Measurements from ENCODE around the gene BMP15. TPM values are rescaled to one million over a fixed set of nuclear protein-coding genes. Genes with fewer than 3 reads are reported as not detected.
A peak's percentile ranks its signal among the peaks of the same experiment; 100 is the strongest.

Gene BMP15
- total RNA-seq: not detected in 2 replicates

DNA sequence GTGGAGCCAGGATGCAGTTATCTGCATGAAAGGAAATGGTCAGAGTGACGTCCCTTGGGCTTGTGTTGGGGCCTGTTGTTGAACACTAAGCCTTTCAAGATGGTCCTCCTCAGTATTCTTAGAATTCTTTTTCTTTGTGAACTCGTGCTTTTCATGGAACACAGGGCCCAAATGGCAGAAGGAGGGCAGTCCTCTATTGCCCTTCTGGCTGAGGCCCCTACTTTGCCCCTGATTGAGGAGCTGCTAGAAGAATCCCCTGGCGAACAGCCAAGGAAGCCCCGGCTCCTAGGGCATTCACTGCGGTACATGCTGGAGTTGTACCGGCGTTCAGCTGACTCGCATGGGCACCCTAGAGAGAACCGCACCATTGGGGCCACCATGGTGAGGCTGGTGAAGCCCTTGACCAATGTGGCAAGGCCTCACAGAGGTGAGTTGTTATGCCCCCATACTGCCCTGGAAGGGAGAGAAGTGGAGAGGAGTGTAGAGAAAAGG is at the start of gene BMP15:
Gene BMP15 (plus strand): TSS at position 51 of the 492 bp plus-strand sequence. CDS start 49 bp downstream, at position 100.
- no peak for DNase-seq (ENCODE audit: low read depth in 2 of 2)

DNA sequence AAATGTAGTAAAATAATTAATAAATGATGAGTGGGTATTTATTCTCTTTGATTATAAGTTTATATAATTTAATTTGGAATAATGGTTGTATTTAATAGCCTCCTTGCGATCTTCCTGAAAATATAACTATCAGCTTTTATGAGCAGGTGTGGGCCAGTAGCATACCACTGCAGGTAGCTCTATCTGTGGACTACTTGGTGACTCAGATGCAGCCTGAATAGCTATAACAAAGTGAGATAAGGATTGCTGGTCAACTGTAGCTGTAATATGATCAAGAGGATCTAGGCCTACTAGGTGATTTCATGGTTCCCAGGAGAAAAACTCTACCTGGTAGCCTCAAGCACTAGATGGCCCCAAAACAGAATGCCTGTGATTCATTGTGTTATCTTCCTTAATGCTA is 47.1 kb upstream of the BMP15 start:
- DNase-seq (ENCODE audit: low read depth in 2 of 2): no peak

DNA sequence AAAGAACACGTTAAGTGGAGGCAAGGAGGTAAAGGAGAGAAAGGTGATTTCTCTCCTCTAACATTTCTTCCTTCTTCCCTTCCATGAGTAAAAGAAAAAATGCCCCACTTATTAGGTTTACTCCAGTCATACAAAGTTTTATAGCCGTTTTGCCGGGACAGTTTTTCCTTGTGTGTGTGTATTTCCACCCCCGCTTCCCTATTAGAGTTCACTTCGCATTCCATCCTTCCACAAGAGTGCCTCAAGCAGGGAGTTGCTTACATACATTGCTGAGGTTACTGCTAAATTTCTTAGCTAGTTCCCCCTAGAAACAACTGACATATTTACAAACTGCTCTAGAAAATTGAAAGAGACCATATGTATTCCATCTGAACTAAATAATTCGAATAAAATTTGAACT is 45.2 kb upstream of the BMP15 start:
- no peak for DNase-seq (ENCODE audit: low read depth in 2 of 2)

DNA sequence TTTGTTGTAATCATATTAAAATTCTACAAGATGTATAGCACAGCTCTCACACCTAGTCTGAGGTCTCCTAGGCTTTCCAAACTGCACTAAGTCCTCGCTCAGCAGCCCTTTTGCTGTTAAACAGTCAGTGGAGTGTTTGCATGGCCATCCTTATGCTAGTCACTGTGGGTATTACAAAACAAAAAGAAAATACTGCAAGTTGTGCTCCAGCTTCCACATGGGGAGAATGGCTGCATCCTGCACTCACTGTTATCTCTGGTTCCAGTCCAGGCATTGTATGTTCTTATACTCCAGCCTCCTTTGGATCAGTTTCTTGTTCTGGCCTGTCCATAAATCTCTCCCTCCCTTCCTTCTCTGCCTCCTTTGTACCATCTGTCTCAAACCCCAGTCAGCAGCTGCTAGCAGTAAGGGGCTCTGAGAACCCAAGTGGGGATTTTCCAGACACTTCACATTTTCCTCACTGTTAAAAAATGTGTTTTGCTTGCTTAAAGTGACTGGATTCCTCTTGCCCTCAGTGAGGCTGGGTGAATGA is 38.5 kb upstream of the BMP15 start:
- DNase-seq (ENCODE audit: low read depth in 2 of 2): no peak

DNA sequence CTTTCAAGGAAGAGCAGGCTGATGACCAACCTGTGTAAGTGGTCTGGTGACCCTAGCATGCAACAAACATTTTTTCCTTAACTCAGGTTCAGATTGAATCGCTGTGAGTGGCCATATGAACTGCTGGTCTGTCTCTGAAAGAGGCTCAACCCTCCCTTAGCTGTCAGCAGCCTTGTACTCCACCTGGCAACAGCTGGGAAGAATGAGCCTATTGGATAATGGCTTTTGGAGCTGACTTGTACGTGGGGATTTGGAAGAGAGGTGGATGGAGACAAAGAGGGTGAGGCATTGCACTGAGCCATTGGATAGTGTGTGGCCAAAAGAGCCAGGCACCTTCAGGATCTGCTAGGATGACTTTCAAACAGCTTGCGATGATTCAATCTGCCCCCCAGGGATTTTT is 35.7 kb upstream of the BMP15 start:
- DNase-seq (ENCODE audit: low read depth in 2 of 2): no peak

DNA sequence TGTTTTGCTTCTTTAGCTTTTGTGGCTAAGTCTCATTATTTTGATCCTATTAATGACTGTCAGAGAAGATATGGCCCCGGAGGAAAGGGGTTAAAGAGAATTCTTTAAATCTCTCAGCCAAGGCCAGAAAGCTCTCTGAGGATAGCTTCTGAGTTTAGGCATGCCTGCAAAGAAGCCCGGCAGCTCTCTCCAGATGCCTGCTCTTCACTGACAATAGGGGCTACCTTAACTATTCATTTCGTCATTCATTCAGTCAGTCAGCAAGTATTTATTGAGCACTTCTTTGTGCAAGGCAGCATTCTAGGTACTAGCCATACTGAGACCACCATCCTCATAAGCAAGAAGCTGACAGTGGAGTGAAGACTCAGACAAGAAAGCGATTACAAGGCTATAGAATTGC is 34.0 kb upstream of the BMP15 start:
- DNase-seq (ENCODE audit: low read depth in 2 of 2): no peak

DNA sequence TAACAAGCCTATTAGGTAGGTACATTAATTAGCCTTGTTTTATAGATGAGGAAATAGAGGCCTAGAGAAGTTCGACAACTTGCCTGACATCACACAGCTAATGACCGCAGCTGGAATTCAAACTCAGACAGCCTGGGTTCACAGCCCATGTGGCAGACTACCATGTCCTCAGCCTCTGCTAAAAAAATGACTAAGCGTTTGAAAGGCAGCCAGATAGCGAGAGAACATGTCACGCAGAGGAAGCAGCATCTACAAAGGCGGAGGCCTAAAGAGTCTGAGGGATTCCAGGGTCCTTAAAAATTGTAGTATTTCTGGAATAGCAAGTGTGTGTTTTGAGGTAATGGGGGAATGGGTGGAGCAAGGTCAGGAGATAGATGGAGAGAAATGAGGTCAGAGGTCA is 33.2 kb upstream of the BMP15 start:
- DNase-seq (ENCODE audit: low read depth in 2 of 2): no peak

DNA sequence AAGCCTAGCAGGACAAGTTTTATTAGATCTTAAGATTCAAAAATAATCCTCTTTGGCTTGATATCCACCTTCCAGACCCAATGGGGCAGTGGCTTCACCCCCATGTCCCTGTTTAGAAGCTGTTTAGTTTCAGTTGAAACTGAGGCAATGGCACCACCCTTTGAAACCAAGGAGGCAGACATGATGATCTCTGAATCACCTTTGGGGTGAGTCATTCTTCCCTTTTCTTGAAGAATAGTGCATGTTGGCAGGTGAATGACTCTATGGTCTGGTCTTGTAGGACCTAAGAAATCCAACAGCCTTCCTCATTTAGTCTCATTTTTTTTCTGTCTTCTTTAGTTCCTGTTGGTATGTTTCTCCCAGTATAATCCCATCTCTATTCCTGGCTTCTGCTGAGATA is 29.5 kb upstream of the BMP15 start:
- no peak for DNase-seq (ENCODE audit: low read depth in 2 of 2)

DNA sequence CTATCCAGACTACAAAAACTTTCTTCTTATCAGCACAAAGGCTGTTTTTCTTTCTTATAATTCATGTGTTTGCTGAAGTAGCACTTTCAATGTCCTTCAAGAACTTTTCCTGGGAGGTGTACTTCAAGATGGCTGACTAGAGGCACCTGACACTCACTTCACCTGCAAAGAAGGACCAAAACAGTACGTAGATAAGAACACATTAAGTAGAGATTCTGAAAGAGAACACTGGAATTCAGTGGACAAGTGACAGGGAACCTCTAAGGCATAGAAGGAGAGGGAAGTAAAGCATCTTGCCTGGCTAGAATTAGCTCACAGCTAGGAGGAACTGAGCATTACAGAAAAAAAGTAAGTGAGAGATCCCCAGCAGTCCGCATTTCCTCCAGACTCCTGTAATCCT is 21.7 kb upstream of the BMP15 start:
- DNase-seq (ENCODE audit: low read depth in 2 of 2): no peak

DNA sequence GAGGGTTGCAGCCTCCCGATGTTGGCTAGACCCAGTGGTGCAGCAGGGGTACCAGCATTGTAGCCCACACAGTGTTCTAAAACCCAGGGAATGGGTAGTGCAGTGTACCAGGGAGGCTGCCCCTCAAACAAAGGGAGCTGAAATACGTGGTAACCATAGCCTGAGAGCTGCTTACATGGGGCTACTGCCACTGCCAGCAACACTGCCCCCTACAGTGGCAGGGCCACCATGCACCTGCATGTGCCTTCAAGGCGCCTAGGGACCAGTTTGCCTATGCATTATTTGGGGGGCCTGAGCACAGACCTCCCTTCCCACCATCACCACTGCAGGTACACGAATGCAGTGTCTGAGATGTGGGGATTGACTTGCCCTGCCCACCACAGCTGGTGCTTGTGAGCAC is 21.0 kb upstream of the BMP15 start:
- no peak for DNase-seq (ENCODE audit: low read depth in 2 of 2)

DNA sequence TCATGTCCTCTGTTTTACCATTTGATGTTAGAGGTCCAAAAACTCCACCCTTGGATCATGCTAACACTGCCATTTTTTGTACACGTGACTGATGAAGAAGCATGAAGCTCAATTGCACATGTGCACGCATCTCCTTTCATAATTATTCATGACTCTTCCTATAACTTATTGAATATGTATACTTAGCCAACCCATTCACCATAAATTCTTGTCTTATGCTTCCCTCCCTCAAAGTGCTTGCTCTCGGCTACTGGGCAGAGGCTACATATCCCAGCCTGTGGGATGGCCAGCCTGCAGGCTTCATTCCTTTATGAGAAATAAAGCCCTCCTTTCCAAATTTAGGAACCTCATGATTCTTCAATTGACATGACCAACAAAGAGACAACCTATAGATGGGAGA is 17.5 kb upstream of the BMP15 start:
- no peak for DNase-seq (ENCODE audit: low read depth in 2 of 2)

DNA sequence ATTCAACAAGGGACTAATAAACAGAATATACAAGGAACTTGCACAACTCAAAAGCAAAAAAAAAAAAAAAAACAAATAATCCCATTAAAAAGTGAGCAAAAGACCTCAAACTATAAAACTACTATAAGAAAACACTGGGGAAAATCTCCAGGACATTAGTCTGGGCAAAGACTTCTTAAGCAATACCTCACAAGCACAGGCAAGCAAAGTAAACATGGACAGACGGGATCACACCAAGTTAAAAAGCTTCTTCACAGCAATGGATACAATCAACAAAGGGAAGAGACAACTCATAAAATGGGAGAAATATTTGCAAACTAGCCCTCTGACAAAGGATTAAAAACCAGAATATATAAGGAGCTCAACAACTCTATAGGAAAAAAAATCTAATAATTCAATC is 17.1 kb upstream of the BMP15 start:
- no peak for DNase-seq (ENCODE audit: low read depth in 2 of 2)

DNA sequence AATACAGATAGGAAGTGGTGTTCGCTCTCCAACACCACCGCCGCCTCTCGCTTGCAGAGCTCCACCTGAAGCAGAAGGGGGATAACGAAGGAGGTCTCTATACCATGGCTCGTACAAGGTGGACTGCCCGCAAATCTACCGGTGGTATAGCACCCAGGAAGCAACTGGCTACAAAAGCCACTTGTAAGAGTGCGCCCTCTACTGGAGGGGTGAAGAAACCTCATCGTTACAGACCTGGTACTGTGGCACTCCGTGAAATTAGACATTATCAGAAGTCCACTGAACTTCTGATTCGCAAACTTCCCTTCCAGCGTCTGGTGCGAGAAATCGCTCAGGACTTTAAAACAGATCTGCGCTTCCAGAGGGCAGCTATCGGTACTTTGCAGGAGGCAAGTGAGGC is 5.2 kb upstream of the BMP15 start:
- no peak for DNase-seq (ENCODE audit: low read depth in 2 of 2)

DNA sequence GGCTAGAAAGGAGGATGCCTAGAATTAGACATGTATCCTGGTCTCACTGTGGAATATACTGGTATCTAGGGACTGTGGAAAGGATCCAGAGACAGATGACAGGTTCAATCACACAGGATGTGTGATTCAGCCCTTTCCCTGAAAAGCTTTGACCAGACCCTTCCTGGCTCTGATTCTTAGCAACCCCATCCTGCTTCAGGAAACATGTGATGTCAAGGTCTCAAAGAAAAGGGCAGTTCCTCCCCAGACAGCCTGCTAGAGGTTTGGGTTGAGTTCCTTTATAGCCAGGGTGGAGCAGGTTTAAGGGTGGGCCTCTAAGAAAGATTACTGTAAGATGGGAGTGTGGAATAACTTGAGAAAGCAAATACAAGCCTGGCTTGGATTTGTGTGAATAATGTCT is 3.0 kb downstream of the BMP15 start:
- peak; percentile 29 to 84 for DNase-seq (ENCODE audit: low read depth in 2 of 2)

DNA sequence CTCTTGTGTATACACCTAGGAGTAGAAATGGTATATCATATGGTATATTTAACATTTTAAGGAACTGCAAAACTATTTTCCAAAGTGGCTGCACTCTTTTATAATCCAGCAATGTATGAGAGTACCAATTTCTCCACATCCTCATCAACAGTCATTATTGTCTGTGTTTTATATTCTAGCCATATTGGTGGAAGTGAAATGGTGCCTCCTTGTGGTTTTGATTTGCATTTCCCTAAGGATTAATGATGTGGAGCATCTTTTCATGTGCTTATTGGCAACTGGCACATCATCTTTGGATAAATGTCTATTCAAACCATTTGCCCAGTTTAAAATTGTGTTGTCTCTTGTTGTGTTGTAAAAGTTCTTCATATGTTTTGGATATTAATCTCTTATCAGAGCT is 9.6 kb downstream of the BMP15 start:
- peak; percentile 27 to 45 for DNase-seq (ENCODE audit: low read depth in 2 of 2)

DNA sequence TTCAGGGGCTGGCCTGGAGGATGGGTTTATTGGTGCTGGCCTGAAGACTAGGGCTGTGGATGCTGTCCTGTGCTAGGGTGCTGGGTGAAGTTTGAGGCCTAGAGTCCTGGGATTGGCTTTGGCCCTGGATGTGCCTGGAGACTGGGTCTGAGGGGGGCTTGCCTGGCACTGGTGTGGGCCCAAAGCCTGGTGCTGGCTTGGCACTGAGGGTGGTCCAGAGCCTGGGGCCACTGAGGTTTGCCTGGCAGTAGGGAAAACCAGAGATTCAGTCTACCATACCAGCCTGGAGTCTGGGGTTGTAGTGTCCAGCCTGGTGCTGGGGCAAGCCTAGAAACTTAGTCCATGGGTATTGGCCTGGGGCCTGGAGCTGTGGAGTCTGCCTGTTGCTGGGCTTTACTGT is 16.6 kb downstream of the BMP15 start:
- no peak for DNase-seq (ENCODE audit: low read depth in 2 of 2)

DNA sequence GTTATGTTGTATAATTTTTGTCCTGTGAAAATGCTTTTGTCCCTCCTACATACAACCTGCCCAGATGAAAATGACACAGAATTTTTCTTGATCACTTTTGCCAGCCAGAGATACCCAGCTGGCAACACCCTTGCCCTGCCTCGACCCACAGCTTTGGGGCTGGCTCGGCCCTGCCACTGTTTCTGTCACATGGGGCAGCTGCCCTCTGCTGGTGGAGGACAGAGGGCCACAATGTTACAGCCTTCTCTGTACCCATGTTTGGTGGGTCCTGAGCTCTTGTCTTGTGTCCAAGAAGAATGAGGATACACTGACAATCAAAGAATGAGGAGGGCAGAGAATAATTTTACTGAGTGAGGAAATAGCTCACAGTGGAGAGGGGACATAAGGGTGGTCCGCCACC is 31.1 kb downstream of the BMP15 start:
- DNase-seq (ENCODE audit: low read depth in 2 of 2): peak in 1 of 2 donors; percentile 1

DNA sequence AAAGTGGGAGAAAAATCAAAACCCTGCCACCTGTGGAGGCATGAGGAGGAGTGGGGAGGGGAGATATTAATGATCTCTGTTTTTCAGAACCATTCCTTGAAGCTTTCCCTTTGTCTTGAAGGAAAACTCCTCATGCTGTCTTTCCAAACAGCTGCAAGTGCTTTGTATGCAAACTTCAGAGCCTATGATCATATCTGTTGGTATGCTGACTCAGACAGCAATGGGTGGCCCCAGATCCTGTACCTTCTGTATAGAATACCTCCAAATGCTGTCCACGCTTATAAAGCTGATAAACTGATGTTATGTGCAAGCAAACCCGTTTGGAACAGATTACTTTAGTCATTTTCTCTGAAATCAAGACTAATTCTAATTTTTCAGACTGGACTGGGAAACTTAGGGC is 31.9 kb downstream of the BMP15 start:
- DNase-seq (ENCODE audit: low read depth in 2 of 2): no peak

DNA sequence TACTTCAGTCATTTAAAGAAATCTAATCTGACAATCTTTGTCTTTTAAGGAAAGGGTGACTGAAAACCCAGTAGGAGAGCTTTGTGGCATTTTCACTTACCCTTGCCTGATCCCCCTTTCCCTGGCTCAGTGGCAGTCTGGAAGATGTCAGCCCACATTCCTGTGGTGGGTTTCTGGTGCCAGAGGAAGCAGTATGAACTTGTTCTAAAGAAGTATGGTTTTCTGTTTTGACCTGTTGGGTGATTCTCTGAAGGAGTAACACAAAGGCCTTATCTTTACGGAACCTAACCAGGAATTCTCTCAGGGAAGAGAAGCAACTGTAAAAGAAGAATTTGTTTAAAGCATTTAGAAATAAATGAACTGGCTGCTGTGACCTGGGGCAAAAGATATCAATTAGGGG is 41.9 kb downstream of the BMP15 start:
- DNase-seq (ENCODE audit: low read depth in 2 of 2): no peak

DNA sequence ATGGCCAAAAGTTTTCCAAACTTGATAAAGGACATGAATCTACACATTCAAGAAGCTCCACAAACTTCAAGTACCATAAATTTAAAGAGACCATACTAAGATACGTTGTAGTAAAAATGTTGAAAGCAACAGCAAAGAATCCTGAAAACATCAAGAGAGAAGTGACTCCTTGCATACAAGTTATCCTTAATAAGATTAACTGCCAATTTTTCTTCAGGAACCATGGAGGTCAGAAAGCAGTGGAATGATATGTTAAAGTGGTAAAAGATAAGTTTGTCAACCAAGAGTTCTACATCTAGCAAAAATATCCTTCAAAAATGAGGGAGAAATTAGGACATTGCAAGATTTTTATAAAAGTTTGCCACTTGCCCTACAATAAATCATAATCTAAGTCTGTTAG is 43.3 kb downstream of the BMP15 start:
- DNase-seq (ENCODE audit: low read depth in 2 of 2): no peak

DNA sequence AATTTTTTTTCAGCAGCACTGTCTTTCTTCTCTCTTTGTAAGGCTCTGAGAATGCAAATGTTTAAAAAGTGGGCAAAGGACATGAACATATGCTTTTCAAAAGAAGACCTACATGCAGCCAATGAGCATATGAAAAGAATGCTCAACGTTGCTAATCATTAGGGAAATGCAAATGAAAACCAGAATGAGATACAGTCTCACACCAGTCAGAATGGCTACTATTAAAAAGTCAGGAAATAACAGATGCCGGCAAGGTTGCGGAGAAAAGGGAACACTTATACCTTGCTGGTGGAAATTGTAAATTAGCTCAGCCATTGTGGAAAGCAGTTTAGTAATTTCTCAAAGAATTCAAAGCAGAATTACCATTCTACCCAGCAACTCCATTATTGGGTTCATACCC is 51.6 kb downstream of the BMP15 start:
- no peak for DNase-seq (ENCODE audit: low read depth in 2 of 2)

DNA sequence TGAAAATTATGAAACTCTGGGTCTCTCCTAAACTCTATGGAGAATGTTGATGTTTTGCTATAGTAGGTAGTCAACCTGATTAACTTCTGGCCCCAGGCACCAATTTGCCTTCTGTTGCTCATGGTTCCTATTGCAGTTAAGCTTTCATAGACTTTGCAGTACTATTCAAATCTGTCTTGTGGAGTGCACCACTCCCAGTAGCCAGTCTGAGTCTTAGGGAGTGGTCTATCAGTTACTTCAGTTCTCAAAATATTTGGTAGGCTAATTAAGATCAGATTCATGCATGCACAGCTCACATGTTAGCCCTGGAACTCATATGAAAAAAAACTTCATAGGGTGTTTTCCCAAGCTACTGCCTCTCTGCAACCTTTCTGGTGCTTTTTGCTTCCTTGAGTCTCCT is 53.3 kb downstream of the BMP15 start:
- no peak for DNase-seq (ENCODE audit: low read depth in 2 of 2)
